ENCODE measurements around the gene C17orf113.

Gene C17orf113

DNA sequence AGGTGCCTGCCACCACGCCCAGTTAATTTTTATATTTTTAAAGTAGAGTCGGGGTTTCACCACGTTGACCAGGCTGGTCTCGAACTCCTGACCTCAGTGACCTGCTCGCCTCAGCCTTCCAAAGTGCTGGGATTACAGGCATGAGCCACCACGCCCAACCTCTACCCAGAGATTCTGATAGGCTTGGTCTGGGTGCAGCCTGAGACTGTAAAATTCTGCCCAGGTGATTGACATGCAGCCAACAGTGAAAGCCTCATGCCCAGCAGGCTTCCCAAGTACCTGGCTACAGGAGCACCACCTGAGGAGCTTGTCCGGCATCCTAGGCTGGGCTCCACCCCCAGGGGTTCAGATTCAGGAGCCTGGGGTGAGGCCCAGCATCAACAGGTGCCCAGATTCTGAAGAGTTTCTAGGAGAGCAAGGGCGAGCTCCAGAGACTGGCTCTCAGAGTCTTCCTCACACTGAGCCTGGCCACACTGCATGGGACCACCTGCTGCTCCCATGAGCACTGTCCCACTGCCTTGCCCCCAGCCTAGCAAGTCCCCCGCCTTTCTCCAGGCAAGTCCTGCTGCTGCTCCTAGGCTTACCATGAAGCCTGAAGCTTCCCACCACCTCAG, 31.2 kb upstream of the C17orf113 start:
- no peak for TF ChIP-seq CTCF (IDR thresholded peaks at IDR 0.05; ENCODE audit: insufficient read depth, low read length, missing control alignments)
- no peak overlapping the region for H3K4me3 ChIP-seq (ENCODE audit: low read depth, low read length)
- CTCF ChIA-PET, result interaction anchor here (1.3 to 2.4 kb wide), 3 partner anchors 15 to 37 kb away, joined by 5 to 18 read pairs (median 5); no protein-coding TSS in a partner anchor
- no peak for DNase-seq (ENCODE audit: low read depth, low spot score)
- POLR2A ChIA-PET, result interaction anchor here (1.0 kb wide), 1 partner anchor 27 kb away, joined by 3 read pairs; no protein-coding TSS in a partner anchor

- CTCF ChIA-PET, result interaction anchor here (1.7 to 2.4 kb wide), 2 partner anchors 13 to 22 kb away, joined by 5 to 18 read pairs; no protein-coding TSS in a partner anchor
- no peak for DNase-seq (ENCODE audit: low read depth, low spot score)
- POLR2A ChIA-PET, result no interaction called here
- H3K4me3 ChIP-seq (ENCODE audit: low read depth, low read length), result no peak overlapping the region
- no peak for TF ChIP-seq CTCF (IDR thresholded peaks at IDR 0.05; ENCODE audit: insufficient read depth, low read length, missing control alignments)
These were observed 29.1 kb upstream of the C17orf113 start for GRCh38 chr17:42079541-42079940.

DNA sequence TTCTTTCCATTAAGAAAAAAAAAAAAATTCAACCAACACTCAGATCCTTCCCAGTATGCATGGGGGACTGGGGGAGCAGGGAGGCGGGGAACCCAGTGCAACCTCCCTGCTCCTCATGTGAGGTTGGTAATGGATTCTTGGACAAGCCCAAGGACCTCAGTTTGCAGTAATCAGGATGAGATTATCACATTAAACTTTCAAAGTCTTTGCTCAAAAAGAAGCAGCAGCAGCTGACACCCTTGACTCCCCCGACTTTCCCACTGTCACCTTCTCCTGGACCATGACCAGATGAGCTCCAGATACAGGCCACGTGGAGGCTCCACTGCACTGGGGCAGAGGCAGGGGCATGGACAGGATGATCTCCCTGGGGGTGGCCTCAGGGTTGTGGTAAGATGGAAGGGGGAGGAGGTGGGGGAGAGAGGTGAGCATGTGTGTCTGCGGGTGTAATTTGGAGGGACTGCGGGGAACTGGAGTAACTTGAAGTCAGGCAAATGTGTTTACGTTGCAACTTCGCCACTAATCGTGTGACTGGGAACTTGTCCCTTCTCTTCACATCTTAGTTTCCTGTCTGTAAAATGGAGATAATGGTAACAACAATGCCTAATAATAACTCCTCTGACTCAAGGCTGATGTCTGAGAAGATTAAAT, 28.1 kb upstream of the C17orf113 start:
- no peak overlapping the region for H3K4me3 ChIP-seq (ENCODE audit: low read depth, low read length)
- no peak for TF ChIP-seq CTCF (IDR thresholded peaks at IDR 0.05; ENCODE audit: insufficient read depth, low read length, missing control alignments)
- ChIA-PET CTCF (no interaction called here), POLR2A (no interaction called here)
- DNase-seq (ENCODE audit: low read depth, low spot score), result no peak

DNA sequence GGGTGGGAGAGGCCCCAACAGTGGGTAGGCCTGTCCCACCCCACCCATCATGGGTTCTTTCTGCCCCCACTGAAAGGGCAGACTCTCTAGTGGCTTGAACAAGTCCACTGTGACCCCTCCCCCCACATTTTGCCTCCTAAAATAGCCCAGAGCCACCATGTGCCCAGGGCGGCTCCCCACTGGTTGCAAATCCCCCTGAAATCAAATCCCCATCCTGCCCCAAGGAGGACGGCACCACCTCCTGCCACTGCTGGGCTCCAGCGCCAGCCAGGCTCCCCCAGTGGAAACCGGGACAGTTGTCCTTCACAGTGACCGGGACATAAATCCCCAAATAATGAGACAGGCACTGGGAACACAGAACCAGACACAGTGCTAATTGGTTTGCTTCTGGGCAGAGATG, 27.4 kb upstream of the C17orf113 start:
- CTCF ChIA-PET, result interaction anchor here (1.4 to 4.4 kb wide), 2 partner anchors 11 to 24 kb away, joined by 3 to 35 read pairs; no protein-coding TSS in a partner anchor
- no peak for TF ChIP-seq CTCF (IDR thresholded peaks at IDR 0.05; ENCODE audit: insufficient read depth, low read length, missing control alignments)
- H3K4me3 ChIP-seq (ENCODE audit: low read depth, low read length), result no peak overlapping the region
- POLR2A ChIA-PET, result no interaction called here
- no peak for DNase-seq (ENCODE audit: low read depth, low spot score)

- no peak for DNase-seq (ENCODE audit: low read depth, low spot score)
- POLR2A ChIA-PET, result no interaction called here
- TF ChIP-seq CTCF (IDR thresholded peaks at IDR 0.05; ENCODE audit: insufficient read depth, low read length, missing control alignments), result no peak
- CTCF ChIA-PET, result interaction anchor here (0.8 to 4.4 kb wide), 4 partner anchors 10 to 30 kb away, joined by 3 to 35 read pairs (median 3); no protein-coding TSS in a partner anchor
- no peak overlapping the region for H3K4me3 ChIP-seq (ENCODE audit: low read depth, low read length)
These were observed 26.6 kb upstream of the C17orf113 start for GRCh38 chr17:42076797-42077559.

DNA sequence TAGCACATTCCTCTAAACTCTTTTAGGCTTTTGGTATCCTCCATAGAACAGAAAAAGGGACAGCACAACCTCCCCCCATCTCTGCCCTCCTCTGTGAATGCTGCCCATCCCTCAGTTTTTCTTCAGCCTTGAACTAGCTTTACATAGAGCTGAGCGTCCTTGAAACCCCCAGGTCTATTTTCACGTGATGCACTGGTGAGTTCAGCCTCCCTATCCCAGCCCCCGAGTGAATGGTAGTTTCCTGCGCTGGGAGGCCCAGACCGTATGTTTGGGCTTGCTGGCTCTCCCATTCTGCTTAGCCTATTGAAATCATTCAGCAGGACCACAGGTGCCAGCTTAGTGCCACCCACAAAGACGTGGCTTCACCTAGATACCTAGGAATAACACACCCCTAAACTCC, 25.4 kb upstream of the C17orf113 start:
- TF ChIP-seq CTCF (IDR thresholded peaks at IDR 0.05; ENCODE audit: insufficient read depth, low read length, missing control alignments), result no peak
- DNase-seq (ENCODE audit: low read depth, low spot score), result no peak
- POLR2A ChIA-PET, result no interaction called here
- H3K4me3 ChIP-seq (ENCODE audit: low read depth, low read length), result no peak overlapping the region
- CTCF ChIA-PET, result interaction anchor here (4.4 kb wide), 1 partner anchor 9 kb away, joined by 35 read pairs; no protein-coding TSS in a partner anchor

Data from AG04449 (cell line).